Gastroesophageal sphincter (tissue), 3 donors: Measurements from ENCODE around the gene CCDC150.

Source experiments
- EP300 ChIP-seq: sonication (generic); formaldehyde crosslinking; IDR thresholded peaks from one replicate; pipeline ENCODE4 v1.6.1; 2017; ENCODE audit warnings: antibody characterized with exemption, mild to moderate bottlenecking
- POLR2A ChIP-seq, 2 donors: fragments of 450-650 bp; IDR thresholded peaks; one replicate each; pipeline ENCODE4 v1.6.1; 2017; ENCODE audit warnings: antibody characterized with exemption in 2 of 2, mild to moderate bottlenecking in 2 of 2, moderate library complexity in 1 of 2
- TF ChIP-seq, protein P1 (sequence below), 4 experiments: fragments of 200-600 bp in 2 of 4; fragments of 450-650 bp in 2 of 4; sonication (generic) in 1 of 4; IDR thresholded peaks; one replicate each; pipeline ENCODE4 v1.5.1; 2017 to 2019; ENCODE audit warnings: antibody characterized with exemption in 4 of 4, mild to moderate bottlenecking in 2 of 4, moderate library complexity in 2 of 4

- TF ChIP-seq POLR2A (IDR thresholded peaks at IDR 0.05) (no peak), EP300 (no peak)
- TF ChIP-seq, protein P1, sequence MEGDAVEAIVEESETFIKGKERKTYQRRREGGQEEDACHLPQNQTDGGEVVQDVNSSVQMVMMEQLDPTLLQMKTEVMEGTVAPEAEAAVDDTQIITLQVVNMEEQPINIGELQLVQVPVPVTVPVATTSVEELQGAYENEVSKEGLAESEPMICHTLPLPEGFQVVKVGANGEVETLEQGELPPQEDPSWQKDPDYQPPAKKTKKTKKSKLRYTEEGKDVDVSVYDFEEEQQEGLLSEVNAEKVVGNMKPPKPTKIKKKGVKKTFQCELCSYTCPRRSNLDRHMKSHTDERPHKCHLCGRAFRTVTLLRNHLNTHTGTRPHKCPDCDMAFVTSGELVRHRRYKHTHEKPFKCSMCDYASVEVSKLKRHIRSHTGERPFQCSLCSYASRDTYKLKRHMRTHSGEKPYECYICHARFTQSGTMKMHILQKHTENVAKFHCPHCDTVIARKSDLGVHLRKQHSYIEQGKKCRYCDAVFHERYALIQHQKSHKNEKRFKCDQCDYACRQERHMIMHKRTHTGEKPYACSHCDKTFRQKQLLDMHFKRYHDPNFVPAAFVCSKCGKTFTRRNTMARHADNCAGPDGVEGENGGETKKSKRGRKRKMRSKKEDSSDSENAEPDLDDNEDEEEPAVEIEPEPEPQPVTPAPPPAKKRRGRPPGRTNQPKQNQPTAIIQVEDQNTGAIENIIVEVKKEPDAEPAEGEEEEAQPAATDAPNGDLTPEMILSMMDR (IDR thresholded peaks at IDR 0.05) = no peak
Measured at GRCh38 chr2:196598412-196598811, 41.1 kb upstream of the CCDC150 start.
